Hepatocyte (in vitro differentiated cells): ENCODE data around the gene ADORA3. TPM values are rescaled to one million over a fixed set of nuclear protein-coding genes. Genes with fewer than 3 reads are reported as not detected.

Experiments used
- DNase-seq: peaks from one replicate; pipeline ENCODE4 v3.0.0-alpha.2; 2016; ENCODE audit warnings: low spot score
- H2AFZ ChIP-seq: fragments of 200-600 bp; sonication (generic); 2 replicates; pipeline ENCODE4 v1.6.0; 2016; ENCODE audit warnings: antibody characterized with exemption, mild to moderate bottlenecking
- H3K27ac ChIP-seq: fragments of 200-600 bp; sonication (generic); 2 replicates; pipeline ENCODE4 v1.5.1; 2016; ENCODE audit warnings: mild to moderate bottlenecking
- H3K27me3 ChIP-seq: fragments of 200-600 bp; sonication (generic); 2 replicates; pipeline ENCODE4 v1.6.1; 2016
- H3K36me3 ChIP-seq: fragments of 200-600 bp; sonication (generic); replicated peaks from 2 replicates; pipeline ENCODE4 v1.5.1; 2016; ENCODE audit warnings: low read depth; ENCODE audit not compliant: insufficient read depth
- H3K4me1 ChIP-seq: fragments of 200-600 bp; sonication (generic); 2 replicates; pipeline ENCODE4 v1.5.1; 2016; ENCODE audit warnings: mild to moderate bottlenecking, moderate library complexity; ENCODE audit not compliant: insufficient read depth
- H3K4me2 ChIP-seq: fragments of 200-600 bp; sonication (generic); 2 replicates; pipeline ENCODE4 v1.6.0; 2016
- H3K4me3 ChIP-seq: fragments of 200-600 bp; sonication (generic); 2 replicates; pipeline ENCODE4 v1.5.1; 2016; ENCODE audit warnings: mild to moderate bottlenecking
- H3K79me2 ChIP-seq: fragments of 200-600 bp; sonication (generic); 2 replicates; pipeline ENCODE4 v1.6.0; 2017; ENCODE audit warnings: mild to moderate bottlenecking
- H3K9me2 ChIP-seq: fragments of 200-600 bp; sonication (generic); replicated peaks from 2 replicates; pipeline ENCODE4 v1.6.0; 2017; ENCODE audit warnings: mild to moderate bottlenecking; ENCODE audit not compliant: insufficient read depth
- H3K9me3 ChIP-seq: fragments of 200-600 bp; sonication (generic); 2 replicates; pipeline ENCODE4 v1.5.1; 2016; ENCODE audit warnings: low read depth, mild to moderate bottlenecking
- H4K20me1 ChIP-seq: fragments of 200-600 bp; sonication (generic); 2 replicates; pipeline ENCODE4 v1.6.0; 2016; ENCODE audit warnings: mild to moderate bottlenecking; ENCODE audit not compliant: insufficient read depth, poor library complexity, severe bottlenecking
- EZH2 ChIP-seq: fragments of 200-600 bp; sonication (generic); IDR thresholded peaks from 2 replicates; pipeline ENCODE4 v1.6.1; 2016; ENCODE audit warnings: antibody characterized with exemption, mild to moderate bottlenecking, borderline replicate concordance
- EZH2phosphoT487 ChIP-seq: fragments of 200-600 bp; sonication (generic); IDR thresholded peaks from one replicate; pipeline ENCODE4 v1.6.1; 2018; ENCODE audit warnings: antibody characterized with exemption, mild to moderate bottlenecking, low read depth, moderate library complexity; ENCODE audit not compliant: unreplicated experiment, severe bottlenecking
- WGBS: methylation state at CpG from one replicate; pipeline ENCODE4 v1.1.6; 2016; ENCODE audit warnings: low lambda C conversion rate; ENCODE audit errors: missing lambda C conversion rate; 5-methylcytosine and 5-hydroxymethylcytosine counted together
- polyA plus RNA-seq: library from polyadenylated mRNA; unstranded; fragments of >200 nt; fragmentation: Nextera tagmentation; extraction: Ambion mirVana; gene quantifications from 2 replicates; pipeline ENCODE4 v1.2.1, GENCODE V29; 2016
- total RNA-seq: library from RNA; depleted of rRNA; stranded (reverse); fragments of >200 nt; gene quantifications from 2 replicates; pipeline ENCODE4 v1.2.3, GENCODE V29; 2014
- TF ChIP-seq, protein P1 (sequence below): fragments of 200-600 bp; sonication (generic); IDR thresholded peaks from 2 replicates; pipeline ENCODE4 v1.5.1; 2016; ENCODE audit warnings: antibody characterized with exemption, mild to moderate bottlenecking; ENCODE audit not compliant: poor library complexity

The ADORA3 gene
- total and polyA plus RNA-seq, 2 experiments from 2014 or later, result 0.33 to 0.41 TPM

DNA sequence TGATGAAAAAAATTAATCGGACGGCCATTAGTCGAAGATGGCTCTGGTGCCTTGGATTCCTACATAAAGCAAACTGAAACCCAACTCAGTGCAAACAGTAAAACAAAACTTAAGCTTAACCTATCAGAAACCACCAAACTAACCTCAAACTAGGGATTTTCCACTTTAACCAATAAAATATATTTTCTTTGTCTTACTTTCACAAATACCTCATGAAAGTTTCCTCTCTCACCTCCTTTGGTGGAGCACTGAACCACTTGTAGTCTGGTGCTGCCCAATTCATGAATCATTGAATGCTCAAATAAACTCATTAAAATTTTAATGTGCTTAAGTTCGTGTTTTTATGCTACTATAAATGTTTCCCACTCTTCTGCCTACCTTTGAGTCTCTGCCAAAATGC, 7.0 kb downstream of the ADORA3 start:
- Histone ChIP-seq H3K9me2 (no peaks in the 10 kb centered on the region), H3K36me3 (no peaks in the 10 kb centered on the region), H3K4me1 (no peaks in the 10 kb centered on the region), H3K79me2 (no peaks in the 10 kb centered on the region), H3K27me3 (peaks cover 7% of the 10 kb centered on the region), H3K27ac (no peak overlapping the region), H4K20me1 (no peaks in the 10 kb centered on the region), H3K4me3 (no peak overlapping the region), H2AFZ (no peak overlapping the region), H3K9me3 (no peaks in the 10 kb centered on the region), H3K4me2 (no peak overlapping the region)
- no peak for DNase-seq
- 83% methylated on average over 4 of the region's 4 CpGs for whole genome bisulfite sequencing
- TF ChIP-seq EZH2 (no peak), EZH2phosphoT487 (no peak)
- TF ChIP-seq, protein P1, sequence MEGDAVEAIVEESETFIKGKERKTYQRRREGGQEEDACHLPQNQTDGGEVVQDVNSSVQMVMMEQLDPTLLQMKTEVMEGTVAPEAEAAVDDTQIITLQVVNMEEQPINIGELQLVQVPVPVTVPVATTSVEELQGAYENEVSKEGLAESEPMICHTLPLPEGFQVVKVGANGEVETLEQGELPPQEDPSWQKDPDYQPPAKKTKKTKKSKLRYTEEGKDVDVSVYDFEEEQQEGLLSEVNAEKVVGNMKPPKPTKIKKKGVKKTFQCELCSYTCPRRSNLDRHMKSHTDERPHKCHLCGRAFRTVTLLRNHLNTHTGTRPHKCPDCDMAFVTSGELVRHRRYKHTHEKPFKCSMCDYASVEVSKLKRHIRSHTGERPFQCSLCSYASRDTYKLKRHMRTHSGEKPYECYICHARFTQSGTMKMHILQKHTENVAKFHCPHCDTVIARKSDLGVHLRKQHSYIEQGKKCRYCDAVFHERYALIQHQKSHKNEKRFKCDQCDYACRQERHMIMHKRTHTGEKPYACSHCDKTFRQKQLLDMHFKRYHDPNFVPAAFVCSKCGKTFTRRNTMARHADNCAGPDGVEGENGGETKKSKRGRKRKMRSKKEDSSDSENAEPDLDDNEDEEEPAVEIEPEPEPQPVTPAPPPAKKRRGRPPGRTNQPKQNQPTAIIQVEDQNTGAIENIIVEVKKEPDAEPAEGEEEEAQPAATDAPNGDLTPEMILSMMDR, result no peak

DNA sequence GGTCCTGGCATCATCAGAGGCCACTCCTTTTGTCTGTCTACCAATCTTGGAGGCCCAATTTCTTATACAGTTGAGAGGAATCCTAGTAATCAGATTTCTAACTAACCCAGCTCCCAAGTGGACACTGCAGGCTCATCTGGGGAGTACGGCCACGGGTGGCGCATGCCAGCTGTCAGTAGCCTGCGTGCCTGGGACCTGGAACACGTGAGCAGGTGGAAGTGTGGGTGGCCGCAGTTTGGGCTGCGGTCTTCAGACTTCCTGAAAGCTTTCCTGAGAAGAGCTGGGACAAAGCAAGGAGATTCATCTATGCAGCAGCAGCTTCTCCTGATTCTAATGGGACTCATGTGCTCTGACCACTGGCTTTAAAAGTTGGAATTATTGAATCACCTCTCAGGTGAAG, 12.4 kb downstream of the ADORA3 start:
- Histone ChIP-seq H3K4me3 (no peak overlapping the region), H3K4me2 (no peak overlapping the region), H3K9me3 (no peaks in the 10 kb centered on the region), H3K27ac (no peak overlapping the region), H3K4me1 (no peaks in the 10 kb centered on the region), H3K79me2 (no peaks in the 10 kb centered on the region), H2AFZ (no peak overlapping the region), H3K9me2 (no peaks in the 10 kb centered on the region), H3K36me3 (no peaks in the 10 kb centered on the region), H3K27me3 (peaks cover 7% of the 10 kb centered on the region), H4K20me1 (no peaks in the 10 kb centered on the region)
- TF ChIP-seq, protein P1, result no peak
- TF ChIP-seq EZH2phosphoT487 (no peak), EZH2 (no peak)
- no peak for DNase-seq
- WGBS, result 93% methylated on average over 7 of the region's 7 CpGs

DNA sequence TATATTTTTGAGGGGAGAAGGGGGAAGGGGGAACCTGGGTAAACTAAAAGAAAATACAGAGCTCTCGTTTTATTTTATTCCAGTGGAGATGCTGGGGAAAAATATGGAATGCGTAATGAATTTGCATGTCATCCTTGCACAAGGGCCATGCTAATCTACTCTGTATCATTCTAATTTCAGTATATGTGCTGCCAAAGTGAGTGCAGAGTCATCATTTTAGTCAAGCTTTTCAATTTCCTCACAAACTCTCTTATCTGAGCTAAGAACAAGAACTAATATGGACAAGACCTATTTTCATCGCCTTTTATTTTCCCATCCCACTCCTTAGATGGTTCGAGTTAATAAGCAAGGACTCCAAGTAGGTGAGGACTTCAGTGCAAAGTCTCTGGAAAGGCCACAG, 13.2 kb downstream of the ADORA3 start:
- Histone ChIP-seq H3K79me2 (no peaks in the 10 kb centered on the region), H4K20me1 (no peaks in the 10 kb centered on the region), H2AFZ (no peak overlapping the region), H3K9me2 (no peaks in the 10 kb centered on the region), H3K4me2 (no peak overlapping the region), H3K36me3 (no peaks in the 10 kb centered on the region), H3K4me3 (no peak overlapping the region), H3K4me1 (no peaks in the 10 kb centered on the region), H3K27me3 (peaks cover 7% of the 10 kb centered on the region), H3K9me3 (no peaks in the 10 kb centered on the region), H3K27ac (peak overlapping the region; percentile 66)
- TF ChIP-seq, protein P1, result no peak
- TF ChIP-seq EZH2phosphoT487, result no peak
- TF ChIP-seq EZH2, result no peak
- 89% methylated on average over 4 of the region's 4 CpGs for WGBS
- no peak for DNase-seq

DNA sequence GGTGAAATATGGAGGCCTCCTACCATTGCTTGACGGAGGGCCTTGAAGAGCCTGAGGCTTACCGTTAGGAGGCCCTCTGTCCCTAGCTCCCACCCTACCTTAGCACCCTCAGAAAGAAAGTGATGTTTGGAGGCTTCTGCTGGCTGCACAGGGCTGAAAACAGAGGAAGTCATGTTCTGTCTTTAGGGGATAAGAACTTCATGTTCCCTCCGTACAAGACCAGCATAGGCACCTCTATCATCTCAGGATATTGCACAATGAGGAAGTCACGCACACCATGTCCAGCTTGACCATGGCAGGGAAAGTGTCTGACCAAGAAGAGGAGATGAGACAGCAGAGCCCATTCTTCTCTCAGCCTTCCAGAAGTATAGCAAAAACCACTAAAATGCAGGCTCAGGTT, 13.8 kb downstream of the ADORA3 start:
- no peaks in the 10 kb centered on the region for H4K20me1 ChIP-seq
- 89% methylated on average over 4 of the region's 4 CpGs for WGBS
- no peak overlapping the region for H3K4me2 ChIP-seq
- no peaks in the 10 kb centered on the region for H3K9me3 ChIP-seq
- H3K9me2 ChIP-seq, result no peaks in the 10 kb centered on the region
- peak overlapping the region; percentile 66 for H3K27ac ChIP-seq
- no peak for DNase-seq
- H3K27me3 ChIP-seq, result peaks cover 7% of the 10 kb centered on the region
- TF ChIP-seq EZH2 (no peak), EZH2phosphoT487 (no peak)
- TF ChIP-seq, protein P1, result no peak
- H3K4me1 ChIP-seq, result no peaks in the 10 kb centered on the region
- H3K79me2 ChIP-seq, result no peaks in the 10 kb centered on the region
- no peak overlapping the region for H3K4me3 ChIP-seq
- no peak overlapping the region for H2AFZ ChIP-seq
- no peaks in the 10 kb centered on the region for H3K36me3 ChIP-seq
